ENCODE measurements around the gene ITPK1.
"Not testable (repeated sequence)": the region's sequence is repeated elsewhere in the genome, so short reads cannot be mapped to it uniquely, and the experiment has no call there.

The ITPK1 gene

GRCh38 chr14:93120517-93120916, 4.8 kb upstream of the ITPK1 start:
- H3K9me3 ChIP-seq (ENCODE audit: low read depth, low read length), result no peaks in the 10 kb centered on the region
- TF ChIP-seq FOXP2 (optimal IDR thresholded peaks at IDR 0.05; ENCODE audit: control extremely low read depth, extremely low read length, insufficient read depth), result no peak
- no peak for TF ChIP-seq EZH2 (IDR thresholded peaks at IDR 0.05)
- no peaks in the 10 kb centered on the region for H3K36me3 ChIP-seq (ENCODE audit: insufficient read depth, low read length)
- H3K9ac ChIP-seq (ENCODE audit: insufficient read length), result no peak overlapping the region
- DNase-seq (ENCODE audit: low read depth, low spot score), result no peak
- no peak overlapping the region for H3K27ac ChIP-seq
- H3K4me3 ChIP-seq, result no peak overlapping the region

- Histone ChIP-seq H3K36me3 (ENCODE audit: insufficient read depth, low read length) (no peaks in the 10 kb centered on the region), H3K9me3 (ENCODE audit: low read depth, low read length) (no peaks in the 10 kb centered on the region), H3K27ac (no peak overlapping the region), H3K4me3 (peak overlapping the region; percentile 85; the same call in 1 of the 2 replicates), H3K9ac (ENCODE audit: insufficient read length) (no peak overlapping the region)
- DNase-seq (ENCODE audit: low read depth, low spot score), result no peak
- no peak for TF ChIP-seq EZH2 (IDR thresholded peaks at IDR 0.05)
- TF ChIP-seq FOXP2 (optimal IDR thresholded peaks at IDR 0.05; ENCODE audit: control extremely low read depth, extremely low read length, insufficient read depth), result no peak
- no peak for TF ChIP-seq POLR2AphosphoS5 (IDR thresholded peaks at IDR 0.05; ENCODE audit: borderline replicate concordance, low read depth, low read length)
Observed at GRCh38 chr14:93116676-93117200, 1.0 kb upstream of the ITPK1 start.

- peak overlapping the region; percentile 86 for H3K4me3 ChIP-seq
- H3K9ac ChIP-seq (ENCODE audit: insufficient read length), result peak overlapping the region; percentile 71
- no peak for DNase-seq (ENCODE audit: low read depth, low spot score)
- no peak for TF ChIP-seq EZH2 (IDR thresholded peaks at IDR 0.05)
- TF ChIP-seq POLR2AphosphoS5 (IDR thresholded peaks at IDR 0.05; ENCODE audit: borderline replicate concordance, low read depth, low read length), result peak; percentile 34; the same call in 1 of the 2 replicates
- H3K36me3 ChIP-seq (ENCODE audit: insufficient read depth, low read length), result no peaks in the 10 kb centered on the region
- H3K9me3 ChIP-seq (ENCODE audit: low read depth, low read length), result no peaks in the 10 kb centered on the region
- H3K27ac ChIP-seq, result no peak overlapping the region
Observed at GRCh38 chr14:93115069-93115820, 480 bp downstream of the ITPK1 start.

GRCh38 chr14:93114713-93115068, 1.0 kb downstream of the ITPK1 start:
- Histone ChIP-seq H3K9ac (ENCODE audit: insufficient read length) (peak overlapping the region; percentile 71), H3K27ac (no peak overlapping the region), H3K4me3 (peak overlapping the region; percentile 86), H3K9me3 (ENCODE audit: low read depth, low read length) (no peaks in the 10 kb centered on the region), H3K36me3 (ENCODE audit: insufficient read depth, low read length) (no peaks in the 10 kb centered on the region)
- DNase-seq (ENCODE audit: low read depth, low spot score), result no peak
- TF ChIP-seq POLR2AphosphoS5 (IDR thresholded peaks at IDR 0.05; ENCODE audit: borderline replicate concordance, low read depth, low read length) (no peak), FOXP2 (optimal IDR thresholded peaks at IDR 0.05; ENCODE audit: control extremely low read depth, extremely low read length, insufficient read depth) (no peak), EZH2 (IDR thresholded peaks at IDR 0.05) (no peak)

GRCh38 chr14:93114068-93114710, 1.5 kb downstream of the ITPK1 start:
- no peak for DNase-seq (ENCODE audit: low read depth, low spot score)
- Histone ChIP-seq H3K27ac (no peak overlapping the region), H3K9ac (ENCODE audit: insufficient read length) (peak overlapping the region; percentile 71), H3K4me3 (peak overlapping the region; percentile 86), H3K9me3 (ENCODE audit: low read depth, low read length) (no peaks in the 10 kb centered on the region), H3K36me3 (ENCODE audit: insufficient read depth, low read length) (no peaks in the 10 kb centered on the region)
- TF ChIP-seq EZH2 (IDR thresholded peaks at IDR 0.05) (no peak), FOXP2 (optimal IDR thresholded peaks at IDR 0.05; ENCODE audit: control extremely low read depth, extremely low read length, insufficient read depth) (no peak), POLR2AphosphoS5 (IDR thresholded peaks at IDR 0.05; ENCODE audit: borderline replicate concordance, low read depth, low read length) (no peak)

- H3K9ac ChIP-seq (ENCODE audit: insufficient read length), result peak overlapping the region; percentile 71
- TF ChIP-seq POLR2AphosphoS5 (IDR thresholded peaks at IDR 0.05; ENCODE audit: borderline replicate concordance, low read depth, low read length), result no peak
- no peak for TF ChIP-seq FOXP2 (optimal IDR thresholded peaks at IDR 0.05; ENCODE audit: control extremely low read depth, extremely low read length, insufficient read depth)
- no peak for TF ChIP-seq EZH2 (IDR thresholded peaks at IDR 0.05)
- no peaks in the 10 kb centered on the region for H3K36me3 ChIP-seq (ENCODE audit: insufficient read depth, low read length)
- no peak for DNase-seq (ENCODE audit: low read depth, low spot score)
- H3K4me3 ChIP-seq, result peak overlapping the region; percentile 86
- peak overlapping the region; percentile 65; the same call in 1 of the 2 replicates for H3K27ac ChIP-seq
- no peaks in the 10 kb centered on the region for H3K9me3 ChIP-seq (ENCODE audit: low read depth, low read length)
Observed at GRCh38 chr14:93113678-93114067, 2.1 kb downstream of the ITPK1 start.

GRCh38 chr14:93112891-93113677, 2.6 kb downstream of the ITPK1 start:
- TF ChIP-seq EZH2 (IDR thresholded peaks at IDR 0.05) (no peak), FOXP2 (optimal IDR thresholded peaks at IDR 0.05; ENCODE audit: control extremely low read depth, extremely low read length, insufficient read depth) (no peak), POLR2AphosphoS5 (IDR thresholded peaks at IDR 0.05; ENCODE audit: borderline replicate concordance, low read depth, low read length) (no peak)
- Histone ChIP-seq H3K27ac (peak overlapping the region; percentile 65), H3K9ac (ENCODE audit: insufficient read length) (peak overlapping the region; percentile 60), H3K36me3 (ENCODE audit: insufficient read depth, low read length) (no peaks in the 10 kb centered on the region), H3K4me3 (peak overlapping the region; percentile 86), H3K9me3 (ENCODE audit: low read depth, low read length) (no peaks in the 10 kb centered on the region)
- peak; percentile 74 for DNase-seq (ENCODE audit: low read depth, low spot score)

GRCh38 chr14:93111541-93111940, 4.2 kb downstream of the ITPK1 start:
- not testable (repeated sequence) for H3K36me3 ChIP-seq (ENCODE audit: insufficient read depth, low read length); H3K27ac ChIP-seq; DNase-seq (ENCODE audit: low read depth, low spot score); H3K4me3 ChIP-seq; H3K9ac ChIP-seq (ENCODE audit: insufficient read length); H3K9me3 ChIP-seq (ENCODE audit: low read depth, low read length)

Measured in SK-N-MC (cell line).